ENCODE data around the gene HYLS1.

The HYLS1 gene

GRCh38 chr11:125874556-125875124 is 12.8 kb upstream of the HYLS1 start:
- H3K4me3 ChIP-seq (replicated peaks; ENCODE audit: insufficient read depth, low read length), result no peak overlapping the region
- H3K27me3 ChIP-seq (ENCODE audit: insufficient read depth, poor library complexity, severe bottlenecking), result peaks cover under 1% of the 10 kb centered on the region
- TF ChIP-seq REST (IDR thresholded peaks at IDR 0.05; ENCODE audit: insufficient replicate concordance, low read depth) (no peak), CTCF (IDR thresholded peaks at IDR 0.05; ENCODE audit: insufficient read depth, low read length) (peak; percentile 62)
- H3K27ac ChIP-seq (replicated peaks), result no peak overlapping the region
- DNase-seq (ENCODE audit: low read depth in 1 of 2, low spot score in 1 of 2), result peak in 1 of 2 experiments; percentile 71

- H3K4me3 ChIP-seq (replicated peaks; ENCODE audit: insufficient read depth, low read length), result no peak overlapping the region
- no peak overlapping the region for H3K27ac ChIP-seq (replicated peaks)
- no peak for DNase-seq (ENCODE audit: low read depth in 1 of 2, low spot score in 1 of 2)
- TF ChIP-seq REST (IDR thresholded peaks at IDR 0.05; ENCODE audit: insufficient replicate concordance, low read depth), result no peak
- TF ChIP-seq SPI1 (IDR thresholded peaks at IDR 0.05; ENCODE audit: borderline replicate concordance, low read depth), result no peak
- no peak for TF ChIP-seq POLR2AphosphoS5 (IDR thresholded peaks at IDR 0.05; ENCODE audit: low read depth)
- TF ChIP-seq CTCF (IDR thresholded peaks at IDR 0.05; ENCODE audit: insufficient read depth, low read length), result no peak
- TF ChIP-seq GABPA (IDR thresholded peaks at IDR 0.05; ENCODE audit: low read depth), result no peak
- H3K27me3 ChIP-seq (ENCODE audit: insufficient read depth, poor library complexity, severe bottlenecking), result peaks cover 5% of the 10 kb centered on the region
Observed at GRCh38 chr11:125881291-125881690, 6.2 kb upstream of the HYLS1 start.

GRCh38 chr11:125883375-125883774 is 4.1 kb upstream of the HYLS1 start:
- no peak overlapping the region for H3K27ac ChIP-seq (replicated peaks)
- H3K27me3 ChIP-seq (ENCODE audit: insufficient read depth, poor library complexity, severe bottlenecking), result peaks cover 5% of the 10 kb centered on the region
- no peak for DNase-seq (ENCODE audit: low read depth in 1 of 2, low spot score in 1 of 2)
- no peak for TF ChIP-seq GABPA (IDR thresholded peaks at IDR 0.05; ENCODE audit: low read depth)
- no peak for TF ChIP-seq REST (IDR thresholded peaks at IDR 0.05; ENCODE audit: insufficient replicate concordance, low read depth)
- no peak for TF ChIP-seq CTCF (IDR thresholded peaks at IDR 0.05; ENCODE audit: insufficient read depth, low read length)
- TF ChIP-seq SPI1 (IDR thresholded peaks at IDR 0.05; ENCODE audit: borderline replicate concordance, low read depth), result no peak
- TF ChIP-seq POLR2AphosphoS5 (IDR thresholded peaks at IDR 0.05; ENCODE audit: low read depth), result no peak
- no peak overlapping the region for H3K4me3 ChIP-seq (replicated peaks; ENCODE audit: insufficient read depth, low read length)

Measured in HL-60 (cell line).